Hepatocyte (in vitro differentiated cells): ENCODE measurements around the gene MET. TPM values are rescaled to one million over a fixed set of nuclear protein-coding genes. Genes with fewer than 3 reads are reported as not detected.

ENCODE experiments used
- DNase-seq: peaks from one replicate; pipeline ENCODE4 v3.0.0-alpha.2; 2016; ENCODE audit warnings: low spot score
- H2AFZ ChIP-seq: fragments of 200-600 bp; sonication (generic); 2 replicates; pipeline ENCODE4 v1.6.0; 2016; ENCODE audit warnings: antibody characterized with exemption, mild to moderate bottlenecking
- H3K27ac ChIP-seq: fragments of 200-600 bp; sonication (generic); 2 replicates; pipeline ENCODE4 v1.5.1; 2016; ENCODE audit warnings: mild to moderate bottlenecking
- H3K27me3 ChIP-seq: fragments of 200-600 bp; sonication (generic); 2 replicates; pipeline ENCODE4 v1.6.1; 2016
- H3K36me3 ChIP-seq: fragments of 200-600 bp; sonication (generic); replicated peaks from 2 replicates; pipeline ENCODE4 v1.5.1; 2016; ENCODE audit warnings: low read depth; ENCODE audit not compliant: insufficient read depth
- H3K4me1 ChIP-seq: fragments of 200-600 bp; sonication (generic); 2 replicates; pipeline ENCODE4 v1.5.1; 2016; ENCODE audit warnings: mild to moderate bottlenecking, moderate library complexity; ENCODE audit not compliant: insufficient read depth
- H3K4me2 ChIP-seq: fragments of 200-600 bp; sonication (generic); 2 replicates; pipeline ENCODE4 v1.6.0; 2016
- H3K4me3 ChIP-seq: fragments of 200-600 bp; sonication (generic); 2 replicates; pipeline ENCODE4 v1.5.1; 2016; ENCODE audit warnings: mild to moderate bottlenecking
- H3K79me2 ChIP-seq: fragments of 200-600 bp; sonication (generic); 2 replicates; pipeline ENCODE4 v1.6.0; 2017; ENCODE audit warnings: mild to moderate bottlenecking
- H3K9me2 ChIP-seq: fragments of 200-600 bp; sonication (generic); replicated peaks from 2 replicates; pipeline ENCODE4 v1.6.0; 2017; ENCODE audit warnings: mild to moderate bottlenecking; ENCODE audit not compliant: insufficient read depth
- H3K9me3 ChIP-seq: fragments of 200-600 bp; sonication (generic); 2 replicates; pipeline ENCODE4 v1.5.1; 2016; ENCODE audit warnings: low read depth, mild to moderate bottlenecking
- H4K20me1 ChIP-seq: fragments of 200-600 bp; sonication (generic); 2 replicates; pipeline ENCODE4 v1.6.0; 2016; ENCODE audit warnings: mild to moderate bottlenecking; ENCODE audit not compliant: insufficient read depth, poor library complexity, severe bottlenecking
- CTCF ChIP-seq: fragments of 200-600 bp; sonication (generic); IDR thresholded peaks from 2 replicates; pipeline ENCODE4 v1.5.1; 2016; ENCODE audit warnings: antibody characterized with exemption, mild to moderate bottlenecking; ENCODE audit not compliant: poor library complexity
- EZH2 ChIP-seq: fragments of 200-600 bp; sonication (generic); IDR thresholded peaks from 2 replicates; pipeline ENCODE4 v1.6.1; 2016; ENCODE audit warnings: antibody characterized with exemption, mild to moderate bottlenecking, borderline replicate concordance
- EZH2phosphoT487 ChIP-seq: fragments of 200-600 bp; sonication (generic); IDR thresholded peaks from one replicate; pipeline ENCODE4 v1.6.1; 2018; ENCODE audit warnings: antibody characterized with exemption, mild to moderate bottlenecking, low read depth, moderate library complexity; ENCODE audit not compliant: unreplicated experiment, severe bottlenecking
- WGBS: methylation state at CpG from one replicate; pipeline ENCODE4 v1.1.6; 2016; ENCODE audit warnings: low lambda C conversion rate; ENCODE audit errors: missing lambda C conversion rate; 5-methylcytosine and 5-hydroxymethylcytosine counted together
- polyA plus RNA-seq: library from polyadenylated mRNA; unstranded; fragments of >200 nt; fragmentation: Nextera tagmentation; extraction: Ambion mirVana; gene quantifications from 2 replicates; pipeline ENCODE4 v1.2.1, GENCODE V29; 2016
- total RNA-seq: library from RNA; depleted of rRNA; stranded (reverse); fragments of >200 nt; gene quantifications from 2 replicates; pipeline ENCODE4 v1.2.3, GENCODE V29; 2014

MET gene
- total and polyA plus RNA-seq, 2 experiments from 2014 or later = 12.7 to 35.7 TPM

DNA sequence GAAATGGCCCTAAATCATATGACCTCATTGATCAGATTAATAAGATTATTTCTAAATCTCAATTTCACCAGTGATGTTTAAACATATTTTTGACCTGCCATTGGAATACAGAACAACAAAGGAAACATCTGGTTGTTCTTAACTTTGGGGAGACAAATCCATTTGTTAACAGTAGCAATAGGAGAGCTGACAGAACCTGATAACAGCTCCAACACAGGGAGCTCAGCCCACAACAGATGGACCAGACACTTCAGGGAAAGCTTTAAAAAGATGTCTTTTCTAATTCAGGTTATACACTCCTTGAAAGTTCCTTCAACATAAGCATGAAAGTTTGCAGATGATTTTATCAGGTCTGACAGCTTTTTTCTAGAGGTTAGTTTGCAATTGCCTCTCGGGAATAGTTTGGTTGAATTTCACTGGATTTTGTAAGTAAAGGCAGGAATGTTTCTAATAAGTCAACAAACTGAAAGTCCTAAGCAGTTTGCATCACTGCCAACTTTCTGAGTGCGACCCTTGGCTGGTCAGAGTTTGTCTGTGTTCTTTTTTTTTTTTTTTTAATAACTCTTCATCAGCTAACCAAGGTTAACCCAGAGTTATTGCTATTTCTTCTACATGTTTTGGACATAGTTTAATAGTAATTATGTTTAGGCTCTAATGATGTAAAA, 6.5 kb upstream of the MET start:
- Histone ChIP-seq H4K20me1 (no peaks in the 10 kb centered on the region), H3K9me3 (no peaks in the 10 kb centered on the region), H3K79me2 (no peaks in the 10 kb centered on the region), H3K4me2 (no peak overlapping the region), H3K27ac (no peak overlapping the region), H2AFZ (no peak overlapping the region), H3K9me2 (no peaks in the 10 kb centered on the region), H3K4me1 (no peaks in the 10 kb centered on the region), H3K27me3 (no peaks in the 10 kb centered on the region), H3K4me3 (no peak overlapping the region), H3K36me3 (no peaks in the 10 kb centered on the region)
- WGBS = 43% methylated on average over 2 of the region's 2 CpGs
- TF ChIP-seq EZH2phosphoT487 = no peak
- TF ChIP-seq EZH2 = no peak
- TF ChIP-seq CTCF = no peak
- no peak for DNase-seq

DNA sequence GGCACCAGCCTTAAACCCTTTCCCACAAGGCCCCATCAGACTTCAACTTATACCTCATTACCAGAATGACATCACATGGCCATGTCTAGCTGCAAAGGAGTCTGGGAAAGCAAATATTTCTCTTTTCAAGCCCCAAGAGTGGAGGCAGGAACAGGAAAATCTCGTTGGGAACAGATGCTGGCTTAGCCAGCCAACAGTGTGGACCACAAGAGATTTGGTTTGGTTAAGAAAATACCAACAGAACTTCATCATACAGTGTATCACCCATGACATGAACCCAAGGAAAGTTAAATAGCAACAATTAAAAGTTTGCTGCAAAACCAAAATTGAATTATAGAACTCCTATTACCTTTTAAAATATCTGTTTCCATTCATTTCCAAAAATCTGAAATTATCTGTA, 2.2 kb upstream of the MET start:
- no peaks in the 10 kb centered on the region for H4K20me1 ChIP-seq
- H3K36me3 ChIP-seq = no peaks in the 10 kb centered on the region
- H2AFZ ChIP-seq = no peak overlapping the region
- peaks cover 17% of the 10 kb centered on the region for H3K79me2 ChIP-seq
- 61% methylated on average over 1 of the region's 1 CpG for WGBS
- H3K4me3 ChIP-seq = no peak overlapping the region
- TF ChIP-seq EZH2phosphoT487 = no peak
- no peaks in the 10 kb centered on the region for H3K9me3 ChIP-seq
- H3K4me2 ChIP-seq = no peak overlapping the region
- no peak for DNase-seq
- H3K9me2 ChIP-seq = no peaks in the 10 kb centered on the region
- no peak overlapping the region for H3K27ac ChIP-seq
- no peaks in the 10 kb centered on the region for H3K27me3 ChIP-seq
- H3K4me1 ChIP-seq = no peaks in the 10 kb centered on the region

- TF ChIP-seq CTCF = no peak
- no peaks in the 10 kb centered on the region for H4K20me1 ChIP-seq
- 66% methylated on average over 3 of the region's 3 CpGs for WGBS
- no peaks in the 10 kb centered on the region for H3K9me2 ChIP-seq
- peak overlapping the region; percentile 90 for H3K4me2 ChIP-seq
- H3K27me3 ChIP-seq = no peaks in the 10 kb centered on the region
- H3K79me2 ChIP-seq = peaks cover 25% of the 10 kb centered on the region
- H3K36me3 ChIP-seq = no peaks in the 10 kb centered on the region
- no peaks in the 10 kb centered on the region for H3K9me3 ChIP-seq
- no peak overlapping the region for H2AFZ ChIP-seq
- no peaks in the 10 kb centered on the region for H3K4me1 ChIP-seq
- no peak overlapping the region for H3K27ac ChIP-seq
- DNase-seq = peak; percentile 18
- no peak overlapping the region for H3K4me3 ChIP-seq
Observed at GRCh38 chr7:116670409-116671015, 1.5 kb upstream of the MET start.

DNA sequence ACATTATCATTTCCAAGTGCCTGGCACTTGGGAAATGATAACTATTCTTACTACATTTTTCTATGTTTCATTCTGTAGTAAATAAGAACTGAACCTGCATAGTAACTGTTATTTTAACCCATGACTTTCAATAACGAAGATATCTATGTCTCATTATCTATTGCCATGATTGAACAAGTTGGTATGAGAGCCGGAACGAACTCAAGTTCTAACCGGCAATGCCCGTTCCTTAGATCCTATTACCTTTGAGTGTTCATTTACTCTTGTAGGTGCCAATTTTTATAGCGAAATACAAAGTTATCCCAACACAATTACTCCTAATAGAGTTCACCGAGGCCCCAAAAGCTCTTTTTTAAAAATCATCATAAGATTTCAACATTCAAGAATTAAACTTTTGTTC, 885 bp upstream of the MET start:
- TF ChIP-seq EZH2 = no peak
- TF ChIP-seq EZH2phosphoT487 = no peak
- TF ChIP-seq CTCF = no peak
- no peaks in the 10 kb centered on the region for H3K27me3 ChIP-seq
- no peaks in the 10 kb centered on the region for H3K4me1 ChIP-seq
- peak overlapping the region; percentile 90 for H3K4me2 ChIP-seq
- no peak overlapping the region for H2AFZ ChIP-seq
- DNase-seq = no peak
- no peaks in the 10 kb centered on the region for H4K20me1 ChIP-seq
- no peaks in the 10 kb centered on the region for H3K36me3 ChIP-seq
- H3K27ac ChIP-seq = peak overlapping the region; percentile 92
- no peaks in the 10 kb centered on the region for H3K9me2 ChIP-seq
- peak overlapping the region; percentile 91 for H3K4me3 ChIP-seq
- peaks cover 31% of the 10 kb centered on the region for H3K79me2 ChIP-seq
- no peaks in the 10 kb centered on the region for H3K9me3 ChIP-seq
- WGBS = 93% methylated on average over 7 of the region's 7 CpGs
